Body of pancreas (tissue), 4 donors: Measurements from ENCODE around the gene CTCF.

ENCODE experiments used
- POLR2A ChIP-seq, 3 donors: fragments of 450-650 bp; IDR thresholded peaks; one replicate each; pipeline ENCODE4 v1.6.1; 2016; ENCODE audit warnings: antibody characterized with exemption in 3 of 3, mild to moderate bottlenecking in 2 of 3
- TF ChIP-seq, protein P1 (sequence below), 7 experiments: fragments of 450-650 bp in 4 of 7; fragments of 200-600 bp in 3 of 7; sonication (generic) in 3 of 7; IDR thresholded peaks; one replicate each; pipeline ENCODE4 v1.5.1; 2016 to 2019; ENCODE audit warnings: antibody characterized with exemption in 7 of 7

DNA sequence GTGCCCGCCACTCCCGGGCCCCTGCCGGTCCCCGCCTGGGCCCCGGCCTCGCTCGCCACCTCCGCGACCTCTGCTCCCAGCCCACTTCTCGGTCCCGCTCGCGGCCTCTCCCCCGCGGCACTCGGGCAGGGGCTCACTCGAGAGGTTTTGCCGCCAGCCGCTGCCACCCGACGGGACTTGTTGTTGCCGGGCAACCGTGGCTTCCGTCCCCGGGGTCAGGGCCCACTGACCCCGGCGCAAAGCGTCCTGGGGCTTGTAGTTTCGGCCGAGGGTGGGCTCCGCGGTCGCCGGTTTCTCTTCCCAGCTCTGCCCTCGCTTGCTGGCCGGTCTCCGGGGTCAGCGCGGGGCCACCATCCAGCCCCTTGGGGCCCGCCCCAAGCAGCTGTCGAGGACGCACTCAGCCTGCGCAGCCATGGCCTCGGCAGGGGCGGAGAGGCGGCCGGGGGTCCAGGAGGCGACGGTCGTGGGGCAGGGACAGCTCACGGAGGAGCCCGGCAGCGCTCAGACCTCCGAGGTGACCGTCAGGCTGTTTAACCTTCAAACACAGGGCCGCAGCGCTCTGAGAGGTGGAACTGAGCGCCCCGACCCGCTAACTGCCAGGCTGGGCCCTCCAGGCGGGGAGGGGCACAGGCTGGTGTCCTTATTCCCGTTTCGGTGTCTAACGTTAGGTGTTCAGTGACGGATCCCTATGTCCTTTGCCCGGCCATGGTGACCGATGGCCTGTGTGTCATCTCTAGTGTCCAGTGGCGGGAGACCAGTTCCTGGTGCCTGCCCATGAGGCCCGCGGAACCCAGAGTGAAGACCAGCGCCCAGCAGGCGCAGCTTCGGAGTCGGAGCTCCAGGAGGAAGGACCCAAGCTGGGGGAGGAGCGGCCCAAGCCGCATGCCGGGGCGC is 104.5 kb downstream of the CTCF start, which contains the start of the genes C16orf86 and ENKD1:
- TF ChIP-seq, protein P1, sequence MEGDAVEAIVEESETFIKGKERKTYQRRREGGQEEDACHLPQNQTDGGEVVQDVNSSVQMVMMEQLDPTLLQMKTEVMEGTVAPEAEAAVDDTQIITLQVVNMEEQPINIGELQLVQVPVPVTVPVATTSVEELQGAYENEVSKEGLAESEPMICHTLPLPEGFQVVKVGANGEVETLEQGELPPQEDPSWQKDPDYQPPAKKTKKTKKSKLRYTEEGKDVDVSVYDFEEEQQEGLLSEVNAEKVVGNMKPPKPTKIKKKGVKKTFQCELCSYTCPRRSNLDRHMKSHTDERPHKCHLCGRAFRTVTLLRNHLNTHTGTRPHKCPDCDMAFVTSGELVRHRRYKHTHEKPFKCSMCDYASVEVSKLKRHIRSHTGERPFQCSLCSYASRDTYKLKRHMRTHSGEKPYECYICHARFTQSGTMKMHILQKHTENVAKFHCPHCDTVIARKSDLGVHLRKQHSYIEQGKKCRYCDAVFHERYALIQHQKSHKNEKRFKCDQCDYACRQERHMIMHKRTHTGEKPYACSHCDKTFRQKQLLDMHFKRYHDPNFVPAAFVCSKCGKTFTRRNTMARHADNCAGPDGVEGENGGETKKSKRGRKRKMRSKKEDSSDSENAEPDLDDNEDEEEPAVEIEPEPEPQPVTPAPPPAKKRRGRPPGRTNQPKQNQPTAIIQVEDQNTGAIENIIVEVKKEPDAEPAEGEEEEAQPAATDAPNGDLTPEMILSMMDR (IDR thresholded peaks at IDR 0.05) = no peak
- TF ChIP-seq POLR2A (IDR thresholded peaks at IDR 0.05) = peak in 1 of 3 donors; percentile 40
